ENCODE results near the gene RNF207. TPM values are rescaled to one million over a fixed set of nuclear protein-coding genes. Genes with fewer than 3 reads are reported as not detected.

The RNF207 gene
- total RNA-seq, 1 donor from 2014 or later, result 5.6 TPM

DNA sequence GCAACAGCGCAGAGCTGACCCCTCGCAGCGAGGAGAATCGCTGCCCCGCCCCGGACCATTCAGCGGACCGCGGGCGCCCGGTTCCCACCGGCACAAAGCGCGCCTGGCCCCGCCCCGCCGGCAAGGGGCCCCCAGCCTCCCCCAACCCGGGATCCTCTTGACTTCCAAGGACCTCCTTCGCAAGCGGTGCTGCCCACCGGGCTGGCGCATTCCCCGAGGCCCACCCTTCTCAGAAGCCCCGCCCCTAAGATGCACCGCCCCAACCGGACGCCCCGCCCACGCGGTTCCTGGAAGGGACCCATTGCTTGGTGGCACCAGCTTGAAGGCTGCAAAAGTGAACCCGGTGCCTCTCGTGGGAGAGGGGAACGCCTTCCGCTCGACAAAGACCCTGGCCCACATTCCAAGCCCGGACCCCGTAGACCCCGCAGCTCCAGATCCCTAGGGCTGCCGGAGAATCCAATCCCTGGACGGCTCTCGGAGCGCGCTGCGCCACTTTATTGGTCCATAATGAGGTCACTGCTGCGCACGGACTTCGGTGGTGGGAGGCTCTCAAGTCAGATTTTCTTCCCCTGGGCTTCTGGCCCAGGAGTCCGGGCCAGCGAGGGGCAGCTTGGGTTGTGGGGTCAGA is 40.1 kb downstream of the RNF207 start:
- peaks cover 8% of the 10 kb centered on the region for H3K4me1 Mint-ChIP-seq (ENCODE audit: low read depth, unreplicated experiment)
- no peaks in the 10 kb centered on the region for H3K36me3 Mint-ChIP-seq (ENCODE audit: unreplicated experiment)
- H3K27me3 Mint-ChIP-seq (ENCODE audit: unreplicated experiment), result peaks cover 20% of the 10 kb centered on the region
- TF ChIP-seq, protein P1, sequence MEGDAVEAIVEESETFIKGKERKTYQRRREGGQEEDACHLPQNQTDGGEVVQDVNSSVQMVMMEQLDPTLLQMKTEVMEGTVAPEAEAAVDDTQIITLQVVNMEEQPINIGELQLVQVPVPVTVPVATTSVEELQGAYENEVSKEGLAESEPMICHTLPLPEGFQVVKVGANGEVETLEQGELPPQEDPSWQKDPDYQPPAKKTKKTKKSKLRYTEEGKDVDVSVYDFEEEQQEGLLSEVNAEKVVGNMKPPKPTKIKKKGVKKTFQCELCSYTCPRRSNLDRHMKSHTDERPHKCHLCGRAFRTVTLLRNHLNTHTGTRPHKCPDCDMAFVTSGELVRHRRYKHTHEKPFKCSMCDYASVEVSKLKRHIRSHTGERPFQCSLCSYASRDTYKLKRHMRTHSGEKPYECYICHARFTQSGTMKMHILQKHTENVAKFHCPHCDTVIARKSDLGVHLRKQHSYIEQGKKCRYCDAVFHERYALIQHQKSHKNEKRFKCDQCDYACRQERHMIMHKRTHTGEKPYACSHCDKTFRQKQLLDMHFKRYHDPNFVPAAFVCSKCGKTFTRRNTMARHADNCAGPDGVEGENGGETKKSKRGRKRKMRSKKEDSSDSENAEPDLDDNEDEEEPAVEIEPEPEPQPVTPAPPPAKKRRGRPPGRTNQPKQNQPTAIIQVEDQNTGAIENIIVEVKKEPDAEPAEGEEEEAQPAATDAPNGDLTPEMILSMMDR (IDR thresholded peaks at IDR 0.05; ENCODE audit: partially characterized antibody, unreplicated experiment), result no peak
- DNase-seq, result peak; percentile 97
- H3K4me3 Mint-ChIP-seq (ENCODE audit: unreplicated experiment), result peak overlapping the region; percentile 84
- H3K9me3 Mint-ChIP-seq (ENCODE audit: unreplicated experiment), result peaks cover 17% of the 10 kb centered on the region
- H3K27ac Mint-ChIP-seq (ENCODE audit: unreplicated experiment), result peak overlapping the region; percentile 89

DNA sequence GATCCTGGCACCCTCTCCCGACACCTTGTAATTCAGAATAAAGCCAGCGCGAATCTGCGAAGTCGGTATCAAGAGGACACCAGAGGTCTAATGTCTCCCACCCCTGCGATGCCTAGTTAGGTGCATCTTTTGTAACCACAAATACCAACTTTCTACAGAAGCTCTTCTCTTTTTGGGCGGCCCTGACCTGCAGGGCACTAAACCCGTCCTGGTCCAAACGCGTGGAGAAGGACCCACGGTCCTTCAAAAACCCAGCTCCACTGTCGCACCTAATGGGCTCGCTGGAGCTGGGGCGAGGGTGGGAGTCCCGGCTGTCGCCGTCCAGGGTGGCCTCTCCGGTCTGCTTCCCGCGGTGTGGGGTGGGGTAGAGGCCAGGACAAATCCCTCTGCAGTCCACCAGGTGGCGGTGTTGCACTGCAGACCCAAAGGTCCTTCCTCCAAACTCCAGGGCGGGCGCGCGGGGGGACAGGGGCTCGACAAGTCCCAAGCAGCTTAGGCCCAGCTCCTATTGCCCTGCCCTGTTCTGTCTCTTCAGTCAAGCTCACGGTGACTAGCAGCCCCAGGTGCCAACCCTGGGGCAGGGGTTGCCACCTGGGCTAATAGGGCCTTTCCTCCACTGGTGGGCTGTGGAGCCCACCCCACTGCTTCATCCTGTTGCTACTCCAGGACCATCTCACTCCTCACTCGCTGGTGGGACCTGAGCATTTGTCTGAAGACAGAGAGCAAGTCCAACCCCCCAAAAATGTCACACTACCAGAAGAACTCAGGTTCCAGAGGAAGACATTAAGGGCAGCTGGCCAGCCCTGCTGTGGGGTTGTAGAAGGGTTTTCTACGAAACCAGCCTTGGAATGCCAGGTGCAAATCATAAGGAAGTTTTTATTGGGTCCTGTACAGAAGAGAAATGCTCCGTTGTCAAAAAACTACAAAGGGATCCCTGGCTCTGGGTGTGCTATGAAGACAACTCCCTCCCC is 40.9 kb downstream of the RNF207 start:
- TF ChIP-seq, protein P1 (IDR thresholded peaks at IDR 0.05; ENCODE audit: partially characterized antibody, unreplicated experiment), result peak; percentile 99
- Mint-ChIP-seq H3K27me3 (ENCODE audit: unreplicated experiment) (peaks cover 23% of the 10 kb centered on the region), H3K4me1 (ENCODE audit: low read depth, unreplicated experiment) (peaks cover 5% of the 10 kb centered on the region), H3K36me3 (ENCODE audit: unreplicated experiment) (no peaks in the 10 kb centered on the region), H3K9me3 (ENCODE audit: unreplicated experiment) (peaks cover 19% of the 10 kb centered on the region), H3K4me3 (ENCODE audit: unreplicated experiment) (peak overlapping the region; percentile 84), H3K27ac (ENCODE audit: unreplicated experiment) (peak overlapping the region; percentile 89)
- DNase-seq, result peak; percentile 98

DNA sequence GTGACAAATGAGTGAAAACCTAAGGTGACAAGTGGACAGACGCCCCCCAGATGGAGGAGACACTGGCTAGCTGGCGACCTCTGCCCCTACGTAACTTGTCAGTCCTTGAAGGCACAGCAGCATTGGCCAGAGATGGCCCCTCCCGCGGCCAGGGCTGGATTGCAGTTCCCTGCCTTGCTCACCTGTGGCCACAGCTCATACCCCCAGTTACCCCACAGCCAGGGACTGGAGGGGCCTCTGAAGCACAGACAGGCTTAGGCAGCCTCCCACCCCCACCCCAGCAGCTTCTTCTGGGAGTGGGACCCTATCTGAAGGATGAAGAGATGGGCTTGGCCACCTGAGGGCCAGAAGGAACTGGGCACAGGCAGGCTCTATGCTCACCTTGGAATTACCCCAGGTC is 41.7 kb downstream of the RNF207 start:
- TF ChIP-seq, protein P1 (IDR thresholded peaks at IDR 0.05; ENCODE audit: partially characterized antibody, unreplicated experiment), result no peak
- Mint-ChIP-seq H3K27me3 (ENCODE audit: unreplicated experiment) (peaks cover 28% of the 10 kb centered on the region), H3K4me1 (ENCODE audit: low read depth, unreplicated experiment) (peaks cover 5% of the 10 kb centered on the region), H3K4me3 (ENCODE audit: unreplicated experiment) (no peak overlapping the region), H3K36me3 (ENCODE audit: unreplicated experiment) (no peaks in the 10 kb centered on the region), H3K27ac (ENCODE audit: unreplicated experiment) (peak overlapping the region; percentile 46), H3K9me3 (ENCODE audit: unreplicated experiment) (peaks cover 19% of the 10 kb centered on the region)
- no peak for DNase-seq

DNA sequence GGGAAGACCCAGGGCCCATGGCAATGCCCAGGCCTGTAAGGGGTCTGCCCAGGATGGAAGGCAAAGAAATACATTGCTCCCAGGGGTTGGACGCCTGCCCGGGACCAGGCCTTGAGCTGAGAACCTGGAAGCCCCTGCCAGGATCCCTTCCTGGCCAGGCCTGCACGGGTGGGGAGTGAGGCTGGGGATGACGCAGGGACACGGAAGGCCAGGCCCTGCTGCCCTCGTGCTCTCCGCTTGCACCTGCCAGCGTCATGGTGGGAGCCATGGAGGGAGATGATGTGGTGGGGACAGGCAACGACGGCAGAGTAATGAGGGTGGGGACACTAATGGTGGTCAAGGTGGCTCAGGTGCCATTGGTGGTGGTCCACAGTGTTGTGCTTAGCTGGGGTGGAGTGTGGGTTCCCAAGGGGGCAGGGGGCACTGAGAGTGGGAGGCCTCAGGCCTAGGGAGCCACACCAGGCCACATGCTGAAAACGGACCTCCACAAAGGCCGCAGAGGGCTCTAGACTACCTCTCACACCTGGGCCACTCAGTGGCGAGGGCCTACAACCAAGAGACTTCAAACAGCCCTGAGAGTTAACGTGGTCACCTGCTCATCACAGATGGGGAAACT is 42.4 kb downstream of the RNF207 start:
- TF ChIP-seq, protein P1 (IDR thresholded peaks at IDR 0.05; ENCODE audit: partially characterized antibody, unreplicated experiment), result no peak
- Mint-ChIP-seq H3K27ac (ENCODE audit: unreplicated experiment) (peak overlapping the region; percentile 43), H3K9me3 (ENCODE audit: unreplicated experiment) (peaks cover 19% of the 10 kb centered on the region), H3K27me3 (ENCODE audit: unreplicated experiment) (peaks cover 31% of the 10 kb centered on the region), H3K36me3 (ENCODE audit: unreplicated experiment) (no peaks in the 10 kb centered on the region), H3K4me1 (ENCODE audit: low read depth, unreplicated experiment) (peaks cover 5% of the 10 kb centered on the region), H3K4me3 (ENCODE audit: unreplicated experiment) (no peak overlapping the region)
- DNase-seq, result no peak

Measured in glutamatergic neuron (in vitro differentiated cells).